Endothelial cell of umbilical vein (primary cell): Measurements from ENCODE around the gene GABBR2. TPM values are rescaled to one million over a fixed set of nuclear protein-coding genes. Genes with fewer than 3 reads are reported as not detected.

Experiments used
- BruUV-seq: library from RNA; stranded (reverse); fragments of 400-500 nt; replicated peaks from 2 replicates; lab custom pipeline; 2021; lab: Mats Ljungman, UMichigan
- CTCF ChIA-PET: fragments of 300-600, 350-600 bp; sonication (Branson Sonifier 250); formaldehyde crosslinking; loops from one replicate; lab custom pipeline; 2021; ENCODE audit warnings: antibody characterized with exemption, inconsistent platforms; lab: Charles Lee
- POLR2A ChIA-PET: fragments of 300-600, 350-600 bp; sonication (Branson Sonifier 250); formaldehyde crosslinking; loops from one replicate; lab custom pipeline; 2021; ENCODE audit warnings: antibody characterized with exemption, inconsistent platforms; lab: Charles Lee
- DNase-seq: peaks from one replicate; pipeline ENCODE4 v3.0.0-alpha.2; 2011; ENCODE audit warnings: low read depth, low spot score
- FAIRE-seq: peaks from 2 replicates; lab custom pipeline; 2011; peaks lifted over from hg19 to GRCh38; lab: Jason Lieb, UNC
- H2AFZ ChIP-seq: 2 replicates; pipeline ENCODE4 v1.6.0; 2012; ENCODE audit warnings: low read depth, low read length, control low read depth, inconsistent platforms
- H3K27ac ChIP-seq: 2 replicates; pipeline ENCODE4 v1.5.1; 2011; ENCODE audit warnings: low read depth, mild to moderate bottlenecking, control low read depth, low read length, moderate library complexity; ENCODE audit not compliant: insufficient read depth
- H3K27me3 ChIP-seq, 2 experiments: 2 replicates each; pipeline versions ENCODE4 v1.6.0 to v1.6.1; 2011; ENCODE audit warnings: low read length in 2 of 2, mixed read lengths in 1 of 2; ENCODE audit not compliant: control insufficient read depth in 2 of 2, insufficient read depth in 2 of 2
- H3K36me3 ChIP-seq, 2 experiments: 2 replicates in 1 of 2; 3 replicates in 1 of 2; pipeline ENCODE4 v1.5.1; 2011; ENCODE audit warnings: low read length in 2 of 2, mild to moderate bottlenecking in 1 of 2, moderate library complexity in 1 of 2; ENCODE audit not compliant: control insufficient read depth in 2 of 2, insufficient read depth in 2 of 2; ENCODE audit errors: extremely low read depth in 1 of 2
- H3K4me1 ChIP-seq: 3 replicates; pipeline ENCODE4 v1.5.1; 2011; ENCODE audit warnings: mild to moderate bottlenecking, low read length; ENCODE audit not compliant: control insufficient read depth, insufficient read depth; ENCODE audit errors: extremely low read depth
- H3K4me2 ChIP-seq: 2 replicates; pipeline ENCODE4 v1.6.1; 2011; ENCODE audit warnings: low read length, control low read depth, mixed read lengths; ENCODE audit not compliant: insufficient read depth
- H3K4me3 ChIP-seq, 3 experiments: fragments of 200-600 bp in 1 of 3; sonication (generic), shearing (Covaris generic) in 1 of 3; replicated peaks in 1 of 3; 2 replicates each; pipeline ENCODE4 v1.5.1; 2011 to 2016; ENCODE audit warnings: control low read depth in 3 of 3, low read length in 3 of 3, mild to moderate bottlenecking in 2 of 3, inconsistent platforms in 1 of 3, low read depth in 1 of 3, moderate library complexity in 1 of 3; ENCODE audit not compliant: insufficient read depth in 1 of 3
- H3K79me2 ChIP-seq: 2 replicates; pipeline ENCODE4 v1.6.0; 2012; ENCODE audit warnings: low read length, inconsistent platforms; ENCODE audit not compliant: control insufficient read depth, insufficient read depth
- H3K9ac ChIP-seq: replicated peaks from 2 replicates; pipeline ENCODE3; 2011; ENCODE audit warnings: low read length, control low read depth; ENCODE audit not compliant: insufficient read depth; ENCODE audit errors: extremely low read depth
- H3K9me1 ChIP-seq: replicated peaks from 3 replicates; pipeline ENCODE4 v1.6.0; 2011; ENCODE audit warnings: mild to moderate bottlenecking, low read length; ENCODE audit not compliant: control insufficient read depth, insufficient read depth; ENCODE audit errors: extremely low read depth
- H3K9me3 ChIP-seq: replicated peaks from 2 replicates; pipeline ENCODE4 v1.5.1; 2012; ENCODE audit warnings: low read length, inconsistent platforms; ENCODE audit not compliant: control insufficient read depth, insufficient read depth
- H4K20me1 ChIP-seq: replicated peaks from 2 replicates; pipeline ENCODE3; 2011; ENCODE audit warnings: mild to moderate bottlenecking, low read length; ENCODE audit not compliant: control insufficient read depth, insufficient read depth; ENCODE audit errors: extremely low read depth
- EZH2 ChIP-seq: IDR thresholded peaks from 2 replicates; pipeline ENCODE4 v1.6.1; 2012; ENCODE audit warnings: borderline replicate concordance, low read depth, mild to moderate bottlenecking, moderate library complexity, low read length, inconsistent platforms; ENCODE audit not compliant: severe bottlenecking
- FOS ChIP-seq: IDR thresholded peaks from 2 replicates; pipeline ENCODE4 v1.6.1; 2011; ENCODE audit warnings: mild to moderate bottlenecking, low read length, moderate library complexity, borderline replicate concordance; ENCODE audit not compliant: insufficient read depth
- GATA2 ChIP-seq: IDR thresholded peaks from 2 replicates; pipeline ENCODE4 v1.7.0; 2011; ENCODE audit warnings: low read depth, mild to moderate bottlenecking, moderate library complexity, mixed read lengths, low read length; ENCODE audit not compliant: insufficient read length, insufficient read depth
- JUN ChIP-seq: IDR thresholded peaks from 2 replicates; pipeline ENCODE4 v1.6.1; 2011; ENCODE audit warnings: borderline replicate concordance, low read depth; ENCODE audit not compliant: insufficient read length, insufficient read depth
- MAX ChIP-seq: IDR thresholded peaks from 2 replicates; pipeline ENCODE4 v1.6.1; 2011; ENCODE audit not compliant: insufficient read depth, insufficient read length
- MYC ChIP-seq: IDR thresholded peaks from one replicate; pipeline ENCODE4 v1.6.1; 2011; ENCODE audit warnings: mild to moderate bottlenecking, low read depth, low read length
- POLR2A ChIP-seq: IDR thresholded peaks from 2 replicates; pipeline ENCODE4 v1.6.1; 2012; ENCODE audit warnings: low read depth, mild to moderate bottlenecking, control low read depth, low read length
- POLR2AphosphoS5 ChIP-seq: IDR thresholded peaks from 2 replicates; pipeline ENCODE4 v1.6.1; 2012; ENCODE audit warnings: low read depth, mild to moderate bottlenecking, control low read depth, low read length, moderate library complexity; ENCODE audit not compliant: insufficient read depth
- dilution Hi-C: fragments of 300-500 bp; cut with MboI; formaldehyde crosslinking; loops from one replicate; pipeline ENCODE4 v1.15.0; 2019; ENCODE audit warnings: low sequenced_read_pairs; ENCODE audit not compliant: extremely low pct_ligation_motif_present
- intact Hi-C: fragments of 100-400 bp; cut with micrococcal nuclease; formaldehyde crosslinking; loops from one replicate; pipeline ENCODE4 v1.10.0; 2022
- polyA plus RNA-seq, 4 experiments: library from polyadenylated mRNA; depleted of rRNA in 3 of 4; stranded (reverse) in 3 of 4; unstranded in 1 of 4; fragments of >200 nt; gene quantifications; 2 replicates each; pipeline versions ENCODE4 v1.2.1 to v1.2.3, GENCODE V29; 2011 to 2012; ENCODE audit warnings: missing spikeins in 1 of 4
- total RNA-seq: library from RNA; stranded (reverse); gene quantifications from 2 replicates; pipeline ENCODE4 v1.2.3, GENCODE V29; 2021
- TF ChIP-seq, protein P1 (sequence below), 2 donors: IDR thresholded peaks; 1 replicate in 1 of 2; 2 replicates in 1 of 2; pipeline ENCODE4 v1.5.1; 2011; ENCODE audit warnings: low read length in 2 of 2, mild to moderate bottlenecking in 2 of 2, moderate library complexity in 2 of 2, control low read depth in 1 of 2, inconsistent platforms in 1 of 2, low read depth in 1 of 2; ENCODE audit not compliant: insufficient read depth in 1 of 2; ENCODE audit errors: extremely low read depth in 1 of 2

Gene GABBR2
- total and polyA plus RNA-seq, 2 donors (not counting 3 experiments of a cell fraction or from before 2014, with no cell fraction given): 1.1 to 9.2 TPM

DNA sequence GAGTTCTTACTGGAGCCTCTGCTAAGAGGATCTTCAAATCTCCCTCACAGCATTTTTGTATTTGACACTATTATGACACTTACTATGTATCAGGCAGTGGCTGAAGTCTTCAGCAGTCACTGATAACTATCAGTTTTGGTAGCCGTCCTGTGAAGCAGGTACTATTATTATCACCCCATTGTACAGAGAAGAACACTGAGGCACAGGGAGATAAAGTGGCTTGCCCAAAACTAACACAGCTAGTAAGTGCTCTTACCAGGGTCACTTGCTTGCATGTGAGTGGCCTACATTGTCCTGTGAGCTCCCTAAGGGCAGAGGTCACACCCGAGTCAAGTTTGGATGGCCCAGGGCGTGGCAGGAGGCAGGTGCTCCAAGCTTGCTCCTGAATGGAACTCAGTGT lies 16.8 kb downstream of the GABBR2 start:
- Histone ChIP-seq H4K20me1 (no peaks in the 10 kb centered on the region), H3K79me2 (peaks cover 31% of the 10 kb centered on the region), H3K36me3 (no peaks in the 10 kb centered on the region), H3K9me3 (no peaks in the 10 kb centered on the region), H3K4me2 (no peak overlapping the region), H3K27me3 (no peaks in the 10 kb centered on the region), H3K4me1 (peaks cover 2% of the 10 kb centered on the region), H3K9ac (no peak overlapping the region), H3K27ac (no peak overlapping the region), H2AFZ (no peak overlapping the region), H3K9me1 (no peaks in the 10 kb centered on the region), H3K4me3 (no peak overlapping the region)
- ChIA-PET POLR2A (no interaction called here), CTCF (no interaction called here)
- dilution Hi-C loops: no loop called here
- BruUV-seq: no TSS peak
- DNase-seq: no peak
- intact Hi-C loops: no loop called here
- FAIRE-seq: no peak
- TF ChIP-seq POLR2AphosphoS5 (no peak), MAX (no peak), JUN (no peak), FOS (no peak), MYC (no peak), EZH2 (no peak), POLR2A (no peak), GATA2 (no peak)
- TF ChIP-seq, protein P1, sequence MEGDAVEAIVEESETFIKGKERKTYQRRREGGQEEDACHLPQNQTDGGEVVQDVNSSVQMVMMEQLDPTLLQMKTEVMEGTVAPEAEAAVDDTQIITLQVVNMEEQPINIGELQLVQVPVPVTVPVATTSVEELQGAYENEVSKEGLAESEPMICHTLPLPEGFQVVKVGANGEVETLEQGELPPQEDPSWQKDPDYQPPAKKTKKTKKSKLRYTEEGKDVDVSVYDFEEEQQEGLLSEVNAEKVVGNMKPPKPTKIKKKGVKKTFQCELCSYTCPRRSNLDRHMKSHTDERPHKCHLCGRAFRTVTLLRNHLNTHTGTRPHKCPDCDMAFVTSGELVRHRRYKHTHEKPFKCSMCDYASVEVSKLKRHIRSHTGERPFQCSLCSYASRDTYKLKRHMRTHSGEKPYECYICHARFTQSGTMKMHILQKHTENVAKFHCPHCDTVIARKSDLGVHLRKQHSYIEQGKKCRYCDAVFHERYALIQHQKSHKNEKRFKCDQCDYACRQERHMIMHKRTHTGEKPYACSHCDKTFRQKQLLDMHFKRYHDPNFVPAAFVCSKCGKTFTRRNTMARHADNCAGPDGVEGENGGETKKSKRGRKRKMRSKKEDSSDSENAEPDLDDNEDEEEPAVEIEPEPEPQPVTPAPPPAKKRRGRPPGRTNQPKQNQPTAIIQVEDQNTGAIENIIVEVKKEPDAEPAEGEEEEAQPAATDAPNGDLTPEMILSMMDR (IDR thresholded peaks at IDR 0.05; ENCODE audit: extremely low read depth in 1 of 2, insufficient read depth in 1 of 2, low read depth in 1 of 2, low read length in 2 of 2): no peak
